K562 (cell line): ENCODE results near the gene SERAC1. TPM values are rescaled to one million over a fixed set of nuclear protein-coding genes. Genes with fewer than 3 reads are reported as not detected.
A peak's percentile ranks its signal among the peaks of the same experiment; 100 is the strongest.

Experiments used
- ATAC-seq: fragments of 200-7000 bp; cut with Tn5 transposase; 3 replicates; pipeline ENCODE4 v1.9.1; 2020; ENCODE audit warnings: moderate library complexity
- BruUV-seq: library from RNA; stranded (reverse); fragments of 400-500 nt; replicated peaks from 2 replicates; lab custom pipeline; 2021; lab: Mats Ljungman, UMichigan
- CTCF ChIA-PET: fragments of 300-600 bp; formaldehyde crosslinking; extraction: SDS; loops from one replicate; lab custom pipeline; 2021; ENCODE audit warnings: low intra/inter-chr PET ratio; lab: Yijun Ruan, JAX
- POLR2A ChIA-PET: fragments of 300-600, 350-650 bp; sonication (Branson Sonifier 250); formaldehyde crosslinking; extraction: SDS; loops from one replicate; lab custom pipeline; 2021; ENCODE audit warnings: antibody characterized with exemption, inconsistent platforms; lab: Yijun Ruan, JAX
- DNase-seq, 4 experiments: peaks; one replicate each; pipeline versions ENCODE4 v3.0.0 to v3.0.0-alpha.2; 2011 to 2018; ENCODE audit warnings: low spot score in 3 of 4, mixed read lengths in 3 of 4; ENCODE audit errors: extremely low read depth in 1 of 4
- FAIRE-seq: peaks from 2 replicates; lab custom pipeline; 2011; peaks lifted over from hg19 to GRCh38; lab: Jason Lieb, UNC
- H2AFZ ChIP-seq: 2 replicates; pipeline ENCODE4 v1.6.0; 2011; ENCODE audit warnings: low read depth, low read length, control low read depth, inconsistent platforms
- H3K27ac ChIP-seq: fragments of 200-600 bp; 3 replicates; pipeline ENCODE4 v1.8.0; 2011; ENCODE audit warnings: low read depth, mild to moderate bottlenecking, control low read depth, inconsistent platforms, low read length, moderate library complexity, mixed read lengths; ENCODE audit errors: extremely low read depth
- H3K27me3 ChIP-seq, 2 experiments: fragments of 300-600 bp in 1 of 2; 2 replicates in 1 of 2; 3 replicates in 1 of 2; pipeline versions ENCODE4 v1.6.0 to v1.8.0; 2011; ENCODE audit warnings: inconsistent platforms in 2 of 2, low read length in 2 of 2, mild to moderate bottlenecking in 1 of 2, mixed read lengths in 1 of 2, moderate library complexity in 1 of 2; ENCODE audit not compliant: control insufficient read depth in 2 of 2, insufficient read depth in 2 of 2
- H3K36me3 ChIP-seq: fragments of 300-600 bp; 3 replicates; pipeline ENCODE4 v1.8.0; 2011; ENCODE audit warnings: mild to moderate bottlenecking, low read length, inconsistent platforms; ENCODE audit not compliant: control insufficient read depth, insufficient read depth
- H3K4me1 ChIP-seq, 2 experiments: fragments of 200-600 bp in 1 of 2; replicated peaks in 1 of 2; 2 replicates in 1 of 2; 3 replicates in 1 of 2; pipeline versions ENCODE4 v1.5.1 to v1.8.0; 2011; ENCODE audit warnings: inconsistent platforms in 2 of 2, low read length in 2 of 2, mild to moderate bottlenecking in 1 of 2, mixed read lengths in 1 of 2, moderate library complexity in 1 of 2; ENCODE audit not compliant: control insufficient read depth in 2 of 2, insufficient read depth in 2 of 2
- H3K4me2 ChIP-seq: 2 replicates; pipeline ENCODE4 v1.6.1; 2011; ENCODE audit warnings: low read length, control low read depth, inconsistent platforms, mixed read lengths; ENCODE audit not compliant: insufficient read depth
- H3K4me3 ChIP-seq: fragments of 200-600 bp; sonication (generic), shearing (Covaris generic); 2 replicates; pipeline ENCODE4 v1.5.1; 2016; ENCODE audit warnings: control low read depth, inconsistent platforms
- H3K79me2 ChIP-seq: fragments of 200-600 bp; 3 replicates; pipeline ENCODE4 v1.8.0; 2011; ENCODE audit warnings: low read length, inconsistent platforms; ENCODE audit not compliant: control insufficient read depth, insufficient read depth
- H3K9ac ChIP-seq, 2 experiments: 2 replicates each; pipeline versions ENCODE4 v1.6.0 to v1.6.1; 2011; ENCODE audit warnings: low read depth in 2 of 2, low read length in 2 of 2, control low read depth in 1 of 2, inconsistent platforms in 1 of 2, mild to moderate bottlenecking in 1 of 2, mixed read lengths in 1 of 2; ENCODE audit not compliant: insufficient read depth in 1 of 2
- H3K9me1 ChIP-seq: one replicate; pipeline ENCODE4 v1.6.0; 2011; ENCODE audit warnings: inconsistent platforms, mild to moderate bottlenecking, low read length, moderate library complexity; ENCODE audit not compliant: control insufficient read depth, insufficient read depth
- H3K9me3 ChIP-seq: replicated peaks from 2 replicates; pipeline ENCODE4 v1.5.1; 2011; ENCODE audit warnings: low read depth, low read length, inconsistent platforms; ENCODE audit not compliant: control insufficient read depth, insufficient read depth
- H4K20me1 ChIP-seq: replicated peaks from 2 replicates; pipeline ENCODE4 v1.6.1; 2011; ENCODE audit warnings: low read length, inconsistent platforms, mixed read lengths; ENCODE audit not compliant: control insufficient read depth, insufficient read depth
- PKNOX1 ChIP-seq: fragments of 450-650 bp; IDR thresholded peaks from 2 replicates; pipeline ENCODE4 v1.6.1; 2016
- TCFL5 ChIP-seq: fragments of 250-450 bp; sonication (Bioruptor Pico); conservative IDR thresholded peaks from 2 replicates; pipeline ENCODE4 v1.6.1; 2021; ENCODE audit warnings: mild to moderate bottlenecking, moderate library complexity, matching md5 sums
- WGBS: fragments of 100-300 bp; shearing (Covaris generic); methylation state at CpG from one replicate; pipeline ENCODE4 v1.1.6; 2016; ENCODE audit warnings: low coverage, mixed read lengths; ENCODE audit not compliant: insufficient coverage; ENCODE audit errors: missing lambda C conversion rate; 5-methylcytosine and 5-hydroxymethylcytosine counted together
- in situ Hi-C: fragments of 300-500 bp; cut with MboI; formaldehyde crosslinking; loops from 4 replicates; pipeline ENCODE4 v1.15.0; 2018; ENCODE audit warnings: inconsistent platforms, mixed read lengths
- intact Hi-C: fragments of 100-400 bp; cut with micrococcal nuclease; formaldehyde crosslinking; loops from 2 replicates; pipeline ENCODE4 v1.14.2; 2022
- polyA plus RNA-seq, 8 experiments: library from polyadenylated mRNA; depleted of rRNA in 4 of 8; stranded (reverse) in 5 of 8; unstranded in 3 of 8; fragments of >200 nt; fragmentation: Nextera tagmentation in 2 of 8; fragmentation: Illumina TruSeq in 1 of 8; extraction: Ambion mirVana in 2 of 8; extraction: Trizol in 1 of 8; gene quantifications; 2 replicates each; pipeline versions ENCODE4 v1.2.1 to v1.2.3, GENCODE V29; 2011 to 2014; ENCODE audit warnings: inconsistent platforms in 1 of 8, missing spikeins in 1 of 8
- total RNA-seq, 7 experiments: library from RNA; depleted of rRNA in 6 of 7; stranded (reverse); fragments of >200 nt in 6 of 7; fragmentation: Illumina TruSeq in 2 of 7; extraction: Trizol in 2 of 7; gene quantifications; 2 replicates each; pipeline versions ENCODE4 v1.2.1 to v1.2.3, GENCODE V29; 2011 to 2021; ENCODE audit warnings: low replicate concordance in 1 of 7

SERAC1 gene
- total and polyA plus RNA-seq, 9 of the 15 experiments (the other 6 are each of a cell fraction or from before 2014, with no cell fraction given) = 1.8 to 6.2 (median 2.8) TPM

- Histone ChIP-seq H2AFZ (no peak overlapping the region), H3K79me2 (no peaks in the 10 kb centered on the region), H3K27ac (no peak overlapping the region), H3K9ac (no peak overlapping the region), H3K9me1 (peaks cover 2% of the 10 kb centered on the region), H3K4me1 (no peaks in the 10 kb centered on the region), H3K36me3 (peaks cover 73% of the 10 kb centered on the region), H3K9me3 (no peaks in the 10 kb centered on the region), H3K4me2 (no peak overlapping the region), H3K4me3 (no peak overlapping the region), H4K20me1 (no peaks in the 10 kb centered on the region), H3K27me3 (no peaks in the 10 kb centered on the region)
- ATAC-seq (no peak), FAIRE-seq (no peak), DNase-seq (no peak)
- in situ Hi-C loops = no loop called here
- intact Hi-C loops = no loop called here
- WGBS = 78% methylated on average over 21 of the region's 21 CpGs
- no TSS peak for BruUV-seq
- ChIA-PET POLR2A (interaction anchor here (0.6 to 2.5 kb wide), 4 partner anchors 9 to 104 kb away, joined by 3 to 14 read pairs (median 6); partner anchors contain the start of gene SYNJ2), CTCF (no interaction called here)
- TF ChIP-seq TCFL5 (CRISPR knock-in tag) (no peak), PKNOX1 (peak; percentile 38)
These were observed 82.6 kb downstream of the SERAC1 start for GRCh38 chr6:158085261-158086053.
